WTC11 (cell line): ENCODE measurements around the gene RAPGEF3. TPM values are rescaled to one million over a fixed set of nuclear protein-coding genes. Genes with fewer than 3 reads are reported as not detected.

Experiments used
- ATAC-seq: fragments of 200-7000 bp; cut with Tn5 transposase; 2 replicates; pipeline ENCODE4 v1.10.0; 2021; ENCODE audit warnings: mild to moderate bottlenecking, moderate library complexity
- CTCF ChIA-PET: fragments of 300-600 bp; sonication (Branson Sonifier 250); formaldehyde crosslinking; loops from one replicate; lab custom pipeline; 2021; ENCODE audit warnings: antibody characterized with exemption; lab: Charles Lee
- POLR2A ChIA-PET: fragments of 350-600 bp; sonication (Branson Sonifier 250); formaldehyde crosslinking; loops from one replicate; lab custom pipeline; 2021; ENCODE audit warnings: antibody characterized with exemption; lab: Charles Lee
- DNase-seq: peaks from one replicate; pipeline ENCODE4 v3.0.0; 2021; ENCODE audit warnings: low spot score
- H3K27ac Mint-ChIP-seq: 2 replicates; pipeline ENCODE4 v1.8.0; 2021; ENCODE audit warnings: mixed read lengths
- H3K27me3 Mint-ChIP-seq: 2 replicates; pipeline ENCODE4 v1.8.0; 2021; ENCODE audit warnings: low read depth, mild to moderate bottlenecking, moderate library complexity, mixed read lengths
- H3K36me3 Mint-ChIP-seq: 2 replicates; pipeline ENCODE4 v1.8.0; 2021; ENCODE audit warnings: mixed read lengths
- H3K4me1 Mint-ChIP-seq: 2 replicates; pipeline ENCODE4 v1.8.0; 2022; ENCODE audit warnings: mixed read lengths
- H3K4me3 Mint-ChIP-seq: 2 replicates; pipeline ENCODE4 v1.8.0; 2021; ENCODE audit warnings: mild to moderate bottlenecking, moderate library complexity, mixed read lengths
- H3K9me3 Mint-ChIP-seq: 2 replicates; pipeline ENCODE4 v1.8.0; 2021; ENCODE audit warnings: mixed read lengths
- AR ChIP-seq: fragments of 250-450 bp; sonication (Bioruptor Pico); IDR thresholded peaks from 2 replicates; pipeline ENCODE4 v1.9.0; 2021; ENCODE audit warnings: mild to moderate bottlenecking
- ARID4B ChIP-seq: sonication (generic); formaldehyde crosslinking; IDR thresholded peaks from 2 replicates; pipeline ENCODE4 v1.8.0; 2023; ENCODE audit warnings: missing genetic modification reagents, mild to moderate bottlenecking, borderline replicate concordance
- ATF1 ChIP-seq: sonication (generic); formaldehyde crosslinking; IDR thresholded peaks from 2 replicates; pipeline ENCODE4 v1.8.1; 2023; ENCODE audit warnings: mild to moderate bottlenecking, moderate library complexity, missing genetic modification reagents
- CBFB ChIP-seq: sonication (generic); formaldehyde crosslinking; IDR thresholded peaks from 2 replicates; pipeline ENCODE4 v1.8.1; 2022; ENCODE audit warnings: mild to moderate bottlenecking, low read depth, missing genetic modification reagents
- NR3C1 ChIP-seq: sonication (generic); formaldehyde crosslinking; conservative IDR thresholded peaks from 2 replicates; pipeline ENCODE4 v1.8.1; 2023; ENCODE audit warnings: low read depth, mild to moderate bottlenecking, missing genetic modification reagents
- OVOL2 ChIP-seq: fragments of 250-450 bp; sonication (Bioruptor Pico); IDR thresholded peaks from 2 replicates; pipeline ENCODE4 v1.9.0; 2021; ENCODE audit warnings: mild to moderate bottlenecking, borderline replicate concordance
- SMAD4 ChIP-seq: sonication (generic); formaldehyde crosslinking; IDR thresholded peaks from 2 replicates; pipeline ENCODE4 v1.8.0; 2022; ENCODE audit warnings: mild to moderate bottlenecking, missing genetic modification reagents
- STAT6 ChIP-seq: sonication (generic); formaldehyde crosslinking; conservative IDR thresholded peaks from 2 replicates; pipeline ENCODE4 v1.8.1; 2023; ENCODE audit warnings: mild to moderate bottlenecking, low read depth, missing genetic modification reagents, moderate library complexity
- TEAD1 ChIP-seq: sonication (generic); formaldehyde crosslinking; IDR thresholded peaks from 2 replicates; pipeline ENCODE4 v1.8.0; 2022; ENCODE audit warnings: mild to moderate bottlenecking, missing genetic modification reagents
- USF2 ChIP-seq: sonication (generic); formaldehyde crosslinking; IDR thresholded peaks from 2 replicates; pipeline ENCODE4 v1.8.1; 2023; ENCODE audit warnings: mild to moderate bottlenecking, missing genetic modification reagents, moderate library complexity
- ZNF121 ChIP-seq: sonication (generic); formaldehyde crosslinking; IDR thresholded peaks from 2 replicates; pipeline ENCODE4 v1.8.0; 2023; ENCODE audit warnings: missing genetic modification reagents
- ZNF232 ChIP-seq: sonication (generic); formaldehyde crosslinking; IDR thresholded peaks from 2 replicates; pipeline ENCODE4 v1.8.0; 2022; ENCODE audit warnings: mild to moderate bottlenecking, missing genetic modification reagents
- ZNF263 ChIP-seq: sonication (generic); formaldehyde crosslinking; IDR thresholded peaks from 2 replicates; pipeline ENCODE4 v1.8.1; 2022; ENCODE audit warnings: low read depth, mild to moderate bottlenecking, moderate library complexity, missing genetic modification reagents
- ZNF423 ChIP-seq: fragments of 250-450 bp; sonication (Bioruptor Pico); IDR thresholded peaks from 2 replicates; pipeline ENCODE4 v2.1.2; 2022; ENCODE audit warnings: mild to moderate bottlenecking, moderate library complexity
- total RNA-seq: library from RNA; stranded (reverse); gene quantifications from 3 replicates; pipeline ENCODE4 v1.2.3, GENCODE V29; 2021
- TF ChIP-seq, protein P1 (sequence below): fragments of 200-600 bp; IDR thresholded peaks from 2 replicates; pipeline ENCODE4 v1.8.0; 2022; ENCODE audit warnings: antibody characterized with exemption

The RAPGEF3 gene
- total RNA-seq, 1 experiment from 2014 or later, result 13.3 TPM

DNA sequence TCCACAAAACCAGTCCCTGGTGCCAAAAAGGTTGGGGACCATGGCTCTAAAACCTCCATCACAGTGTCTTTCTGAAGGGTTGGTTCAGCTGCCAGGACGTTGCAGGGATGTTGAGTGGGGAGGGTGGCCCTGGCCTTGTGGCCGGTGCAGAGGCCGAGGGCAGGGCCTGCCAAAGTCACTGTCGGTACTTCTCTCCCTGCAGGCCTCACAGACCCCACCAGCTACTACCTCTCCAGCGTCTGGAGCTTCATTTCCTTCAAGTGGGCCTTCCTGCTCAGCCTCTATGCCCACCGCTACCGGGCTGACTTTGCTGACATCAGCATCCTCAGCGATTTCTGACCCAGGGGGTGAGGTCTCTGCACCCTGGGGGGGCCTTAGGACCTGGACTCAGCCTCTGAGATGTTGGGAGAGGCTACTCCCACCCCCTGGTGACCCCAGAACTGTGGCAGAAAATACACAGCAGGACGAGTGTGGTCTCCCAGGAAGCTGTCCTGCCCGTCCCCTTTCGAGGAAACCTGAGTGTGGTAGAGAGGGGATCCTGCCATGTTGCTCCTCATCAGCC is 21.3 kb upstream of the RAPGEF3 start:
- H3K27me3 Mint-ChIP-seq, result peaks cover 6% of the 10 kb centered on the region
- DNase-seq, result no peak
- H3K27ac Mint-ChIP-seq, result no peak overlapping the region
- peaks cover 31% of the 10 kb centered on the region for H3K4me1 Mint-ChIP-seq
- peaks cover 8% of the 10 kb centered on the region for H3K36me3 Mint-ChIP-seq
- no peak for TF ChIP-seq OVOL2 (CRISPR knock-in tag)
- TF ChIP-seq, all 79 proteins: peak for 0
- ChIA-PET CTCF (interaction anchor here (0.6 to 19.3 kb wide), 31 partner anchors 8 to 179 kb away, joined by 3 to 735 read pairs (median 5); partner anchors contain the start of genes ENDOU, RAPGEF3 and RPAP3), POLR2A (interaction anchor here (0.8 to 4.3 kb wide), 5 partner anchors 28 to 46 kb away, joined by 3 to 17 read pairs (median 3); no protein-coding TSS in a partner anchor)
- peak; percentile 3 for ATAC-seq
- peak overlapping the region; percentile 44; the same call in 1 of the 2 replicates for H3K4me3 Mint-ChIP-seq
- H3K9me3 Mint-ChIP-seq, result no peaks in the 10 kb centered on the region

- DNase-seq, result peak; percentile 97
- Mint-ChIP-seq H3K9me3 (no peaks in the 10 kb centered on the region), H3K4me3 (peak overlapping the region; percentile 44)
- ChIA-PET CTCF (interaction anchor here (0.6 to 19.3 kb wide), 32 partner anchors 8 to 805 kb away, joined by 3 to 735 read pairs (median 5); partner anchors contain the start of genes ENDOU, RAPGEF3 and RPAP3), POLR2A (interaction anchor here (0.8 to 4.3 kb wide), 4 partner anchors 28 to 39 kb away, joined by 3 to 17 read pairs (median 3); no protein-coding TSS in a partner anchor)
- TF ChIP-seq ARID4B (no peak), USF2 (no peak), ZNF232 (CRISPR knock-in tag) (no peak), AR (CRISPR knock-in tag) (0 out of 2 replicates have a peak, but pooled peaks have one; percentile 23), STAT6 (no peak), ZNF423 (CRISPR knock-in tag) (no peak), ATF1 (CRISPR knock-in tag) (no peak), TEAD1 (CRISPR knock-in tag) (no peak), ZNF121 (CRISPR knock-in tag) (no peak), ZNF263 (CRISPR knock-in tag) (no peak), SMAD4 (no peak), CBFB (CRISPR knock-in tag) (no peak), NR3C1 (CRISPR knock-in tag) (no peak)
- TF ChIP-seq, protein P1, sequence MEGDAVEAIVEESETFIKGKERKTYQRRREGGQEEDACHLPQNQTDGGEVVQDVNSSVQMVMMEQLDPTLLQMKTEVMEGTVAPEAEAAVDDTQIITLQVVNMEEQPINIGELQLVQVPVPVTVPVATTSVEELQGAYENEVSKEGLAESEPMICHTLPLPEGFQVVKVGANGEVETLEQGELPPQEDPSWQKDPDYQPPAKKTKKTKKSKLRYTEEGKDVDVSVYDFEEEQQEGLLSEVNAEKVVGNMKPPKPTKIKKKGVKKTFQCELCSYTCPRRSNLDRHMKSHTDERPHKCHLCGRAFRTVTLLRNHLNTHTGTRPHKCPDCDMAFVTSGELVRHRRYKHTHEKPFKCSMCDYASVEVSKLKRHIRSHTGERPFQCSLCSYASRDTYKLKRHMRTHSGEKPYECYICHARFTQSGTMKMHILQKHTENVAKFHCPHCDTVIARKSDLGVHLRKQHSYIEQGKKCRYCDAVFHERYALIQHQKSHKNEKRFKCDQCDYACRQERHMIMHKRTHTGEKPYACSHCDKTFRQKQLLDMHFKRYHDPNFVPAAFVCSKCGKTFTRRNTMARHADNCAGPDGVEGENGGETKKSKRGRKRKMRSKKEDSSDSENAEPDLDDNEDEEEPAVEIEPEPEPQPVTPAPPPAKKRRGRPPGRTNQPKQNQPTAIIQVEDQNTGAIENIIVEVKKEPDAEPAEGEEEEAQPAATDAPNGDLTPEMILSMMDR, result peak; percentile 93
- TF ChIP-seq, all 79 proteins: peak for 2
- H3K27me3 Mint-ChIP-seq, result peaks cover 11% of the 10 kb centered on the region
- H3K36me3 Mint-ChIP-seq, result peaks cover 2% of the 10 kb centered on the region; the same call in 1 of the 2 replicates
- peak; percentile 85 for ATAC-seq
- H3K27ac Mint-ChIP-seq, result peak overlapping the region; percentile 37; the same call in 1 of the 2 replicates
- peaks cover 32% of the 10 kb centered on the region for H3K4me1 Mint-ChIP-seq
Observed at GRCh38 chr12:47779301-47779942, 20.7 kb upstream of the RAPGEF3 start.
